K562 (cell line): ENCODE data around the gene WT1. TPM values are rescaled to one million over a fixed set of nuclear protein-coding genes. Genes with fewer than 3 reads are reported as not detected.

ENCODE experiments used
- BMI1 ChIP-seq: fragments of 150-350 bp; IDR thresholded peaks from 2 replicates; pipeline ENCODE4 v1.6.1; 2014; ENCODE audit warnings: low read length
- CTBP1 ChIP-seq: fragments of 450-650 bp; IDR thresholded peaks from 2 replicates; pipeline ENCODE4 v1.6.1; 2016; ENCODE audit warnings: borderline replicate concordance
- E2F5 ChIP-seq: sonication (generic); formaldehyde crosslinking; IDR thresholded peaks from 2 replicates; pipeline ENCODE4 v1.8.0; 2022; ENCODE audit warnings: mild to moderate bottlenecking, missing genetic modification reagents
- ELF2 ChIP-seq: fragments of 250-450 bp; sonication (Bioruptor Pico); IDR thresholded peaks from 2 replicates; pipeline ENCODE4 v1.5.0; 2021; ENCODE audit warnings: mild to moderate bottlenecking
- FOXP1 ChIP-seq: sonication (generic); formaldehyde crosslinking; IDR thresholded peaks from 2 replicates; pipeline ENCODE4 v1.8.0; 2022; ENCODE audit warnings: mild to moderate bottlenecking, missing genetic modification reagents
- FUS ChIP-seq: fragments of 200-400 bp; formaldehyde crosslinking; optimal IDR thresholded peaks from 2 replicates; pipeline ENCODE3; 2017; ENCODE audit warnings: low read depth, low read length
- MXD1 ChIP-seq: fragments of 250-450 bp; sonication (Bioruptor Pico); IDR thresholded peaks from 2 replicates; pipeline ENCODE4 v1.8.0; 2021; ENCODE audit warnings: borderline replicate concordance, mild to moderate bottlenecking, moderate library complexity; ENCODE audit not compliant: poor library complexity, severe bottlenecking
- MXI1 ChIP-seq: IDR thresholded peaks from 2 replicates; pipeline ENCODE4 v1.6.1; 2011; ENCODE audit warnings: low read depth, mild to moderate bottlenecking, improper control_type of control experiment, low read length
- SIRT6 ChIP-seq: IDR thresholded peaks from one replicate; pipeline ENCODE4 v1.6.1; 2012; ENCODE audit warnings: low read depth, mild to moderate bottlenecking, control low read depth, inconsistent platforms, low read length, moderate library complexity
- TEAD1 ChIP-seq, 2 experiments: fragments of 450-650 bp in 1 of 2; sonication (generic) in 1 of 2; formaldehyde crosslinking; IDR thresholded peaks; 2 replicates each; pipeline versions ENCODE4 v1.4.0 to v1.8.0; 2020 to 2022; ENCODE audit warnings: mild to moderate bottlenecking in 2 of 2, missing genetic modification reagents in 1 of 2
- ZBTB17 ChIP-seq: fragments of 450-650 bp; formaldehyde crosslinking; IDR thresholded peaks from 2 replicates; pipeline ENCODE4 v1.4.0; 2020; ENCODE audit warnings: mild to moderate bottlenecking
- ZBTB2 ChIP-seq: fragments of 450-650 bp; IDR thresholded peaks from 2 replicates; pipeline ENCODE4 v1.6.1; 2016; ENCODE audit warnings: antibody characterized with exemption
- ZFP1 ChIP-seq: fragments of 450-650 bp; formaldehyde crosslinking; IDR thresholded peaks from 2 replicates; pipeline ENCODE4 v1.4.0; 2020; ENCODE audit warnings: mild to moderate bottlenecking, mixed read lengths
- ZNF280A ChIP-seq: fragments of 450-650 bp; IDR thresholded peaks from 2 replicates; pipeline ENCODE4 v1.6.1; 2018; ENCODE audit warnings: mild to moderate bottlenecking, low read depth; ENCODE audit not compliant: partially characterized antibody
- ZNF318 ChIP-seq, 2 experiments: fragments of 450-650 bp; IDR thresholded peaks; 2 replicates each; pipeline ENCODE4 v1.6.1; 2016; ENCODE audit warnings: mild to moderate bottlenecking in 2 of 2, borderline replicate concordance in 1 of 2, low read depth in 1 of 2, moderate library complexity in 1 of 2
- polyA plus RNA-seq, 8 experiments: library from polyadenylated mRNA; depleted of rRNA in 4 of 8; stranded (reverse) in 5 of 8; unstranded in 3 of 8; fragments of >200 nt; fragmentation: Nextera tagmentation in 2 of 8; fragmentation: Illumina TruSeq in 1 of 8; extraction: Ambion mirVana in 2 of 8; extraction: Trizol in 1 of 8; gene quantifications; 2 replicates each; pipeline versions ENCODE4 v1.2.1 to v1.2.3, GENCODE V29; 2011 to 2014; ENCODE audit warnings: inconsistent platforms in 1 of 8, missing spikeins in 1 of 8
- total RNA-seq, 7 experiments: library from RNA; depleted of rRNA in 6 of 7; stranded (reverse); fragments of >200 nt in 6 of 7; fragmentation: Illumina TruSeq in 2 of 7; extraction: Trizol in 2 of 7; gene quantifications; 2 replicates each; pipeline versions ENCODE4 v1.2.1 to v1.2.3, GENCODE V29; 2011 to 2021; ENCODE audit warnings: low replicate concordance in 1 of 7

The WT1 gene
- total and polyA plus RNA-seq, 9 of the 15 experiments (the other 6 are each of a cell fraction or from before 2014, with no cell fraction given), result 7.1 to 33.8 (median 19.4) TPM

- TF ChIP-seq ZNF318 (IDR thresholded peaks at IDR 0.05; ENCODE audit: borderline replicate concordance in 1 of 2, low read depth in 1 of 2) (no peak), SIRT6 (no peak), TEAD1 (CRISPR knock-in tag; IDR thresholded peaks at IDR 0.05) (no peak), ZBTB2 (no peak), ZFP1 (CRISPR knock-in tag) (no peak), BMI1 (no peak), E2F5 (CRISPR knock-in tag) (no peak), MXD1 (no peak), FUS (no peak), CTBP1 (no peak), ZBTB17 (no peak), FOXP1 (CRISPR knock-in tag) (no peak), ELF2 (CRISPR knock-in tag) (no peak), ZNF280A (no peak), MXI1 (no peak)
- TF ChIP-seq, all 486 proteins: peak for 0
Measured at GRCh38 chr11:32428665-32429303, 6.6 kb downstream of the WT1 start (continued).
